ENCODE data around the gene RAPGEF4. TPM values are rescaled to one million over a fixed set of nuclear protein-coding genes. Genes with fewer than 3 reads are reported as not detected.

Gene RAPGEF4
- total RNA-seq: 0.47 and 1.5 TPM in 2 replicates
- polyA plus RNA-seq (2012): 0.58 TPM

DNA sequence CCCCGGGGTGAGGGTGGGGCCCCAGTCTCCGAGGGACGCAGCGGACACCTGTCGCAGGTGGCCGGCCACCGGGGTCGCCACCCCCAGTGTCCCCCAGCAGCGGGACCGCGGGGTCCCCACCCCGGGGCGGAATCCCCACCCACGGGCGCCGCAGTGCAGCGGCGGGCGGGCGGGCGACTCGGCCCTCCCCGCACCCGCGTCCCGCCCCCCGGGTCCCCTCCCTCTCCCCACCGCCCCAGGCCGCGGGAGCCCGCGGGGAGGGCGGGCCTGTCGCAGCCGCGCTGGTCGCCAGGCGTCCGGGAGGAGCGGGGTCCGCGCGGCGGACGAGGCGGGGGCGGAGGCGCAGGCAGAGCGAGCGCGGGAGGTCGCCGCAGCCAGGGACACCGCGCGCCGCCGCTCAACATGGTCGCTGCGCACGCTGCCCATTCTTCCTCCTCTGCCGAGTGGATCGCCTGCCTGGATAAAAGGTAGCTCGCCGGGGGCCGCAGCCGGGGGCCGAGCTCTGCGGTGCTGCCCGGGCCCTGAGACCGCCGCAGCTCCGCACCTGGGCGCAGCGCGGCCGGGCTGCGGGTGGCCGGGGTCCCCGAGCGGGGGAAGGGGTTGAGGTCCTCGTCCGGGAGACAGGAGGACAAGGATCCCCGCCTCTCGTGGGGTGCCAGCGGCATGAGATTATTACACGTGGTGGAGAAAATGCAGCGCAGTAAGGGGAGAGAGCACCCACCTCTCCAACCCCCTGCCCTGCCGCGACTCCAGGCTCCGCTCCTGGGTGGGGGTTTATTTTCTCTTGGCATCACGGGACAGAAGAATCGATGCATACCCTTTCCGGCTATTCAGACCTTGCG is at the start of gene RAPGEF4:
RAPGEF4 (plus strand) TSS at position 264 of the 842 bp plus-strand sequence; CDS start at position 403, 139 bp downstream.
- peak; percentile 6 for DNase-seq (ENCODE audit: low read depth)

DNA sequence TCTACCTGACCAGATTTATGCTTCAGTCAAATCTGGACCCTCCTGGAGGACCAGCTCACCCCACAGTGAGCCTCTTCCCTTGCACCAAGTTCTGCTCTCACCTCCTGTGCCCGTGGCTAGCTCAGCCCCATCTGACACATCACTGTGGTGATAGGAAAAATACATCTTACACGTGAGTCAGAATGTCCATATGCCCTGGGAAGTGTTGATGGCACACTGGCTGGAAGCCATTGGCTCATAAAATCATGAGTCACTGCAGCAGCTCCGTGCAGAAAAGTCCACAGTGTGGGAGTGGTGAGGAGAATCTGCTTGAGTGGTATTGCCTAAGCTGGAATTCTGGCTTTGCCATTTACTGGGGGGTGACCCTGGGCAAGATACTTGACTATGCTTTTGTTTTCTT is 42.6 kb upstream of the RAPGEF4 start:
- peak; percentile 93 for DNase-seq (ENCODE audit: low read depth)

DNA sequence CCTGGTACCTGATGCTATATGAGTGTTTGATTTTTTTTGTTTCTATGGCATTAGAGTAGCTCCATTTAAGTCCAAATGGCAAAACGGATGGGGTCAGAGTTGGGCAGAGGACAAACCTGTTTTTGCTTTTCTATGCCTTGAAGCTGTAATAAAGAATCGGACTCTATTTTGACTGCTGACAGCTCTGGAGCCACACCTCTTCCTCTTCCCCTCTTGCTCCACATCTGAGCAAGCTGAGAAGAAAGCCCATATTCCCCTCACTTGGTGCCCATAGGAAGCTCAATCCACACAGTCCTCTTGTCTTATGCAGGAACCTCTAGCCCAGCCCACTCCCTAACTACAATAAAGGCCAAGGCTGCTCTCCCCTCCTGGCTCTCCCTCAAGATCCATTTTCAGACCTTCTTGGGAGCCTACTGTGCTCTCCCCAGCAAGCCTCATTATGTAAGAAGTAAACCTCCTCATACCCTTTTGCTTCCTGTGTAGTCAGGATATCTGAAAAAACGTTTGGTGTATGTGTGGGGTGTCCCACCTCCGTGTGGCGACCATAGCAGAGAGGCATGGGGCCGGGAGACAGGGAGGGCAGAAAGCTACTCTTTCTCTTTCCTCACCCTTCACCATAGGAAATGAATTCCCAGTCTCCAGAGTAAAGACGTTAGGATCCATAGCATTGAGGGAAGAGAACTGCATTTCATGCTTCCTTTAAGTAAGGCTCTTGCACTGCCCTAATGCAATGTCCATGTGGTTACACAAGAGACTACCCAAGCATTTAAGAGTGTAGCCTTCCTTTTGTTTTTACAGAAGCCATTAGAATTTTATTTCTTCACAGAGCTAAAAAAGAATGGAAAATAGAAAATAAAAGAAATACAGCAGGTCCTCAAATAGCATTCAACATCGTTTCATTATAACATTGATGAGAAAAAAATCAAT is 41.9 kb upstream of the RAPGEF4 start:
- no peak for DNase-seq (ENCODE audit: low read depth)

DNA sequence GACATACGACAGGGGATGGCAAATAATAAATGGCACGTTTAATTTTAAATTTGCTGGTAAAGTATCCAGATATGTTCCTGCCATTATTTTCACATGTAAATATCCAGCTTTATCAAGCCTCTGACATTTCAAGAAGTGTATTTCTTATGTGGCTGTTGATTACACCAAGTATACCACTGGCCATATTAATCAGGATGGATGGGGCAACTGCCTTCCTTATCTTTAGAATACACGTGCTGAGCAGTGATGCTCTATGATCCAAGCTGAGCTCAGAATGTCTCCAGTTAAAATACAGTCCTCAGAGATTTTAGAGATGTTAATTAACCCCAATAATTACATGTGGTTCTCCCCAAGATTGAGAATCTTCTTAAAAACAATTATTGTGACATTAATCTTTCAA is 38.3 kb upstream of the RAPGEF4 start:
- no peak for DNase-seq (ENCODE audit: low read depth)

DNA sequence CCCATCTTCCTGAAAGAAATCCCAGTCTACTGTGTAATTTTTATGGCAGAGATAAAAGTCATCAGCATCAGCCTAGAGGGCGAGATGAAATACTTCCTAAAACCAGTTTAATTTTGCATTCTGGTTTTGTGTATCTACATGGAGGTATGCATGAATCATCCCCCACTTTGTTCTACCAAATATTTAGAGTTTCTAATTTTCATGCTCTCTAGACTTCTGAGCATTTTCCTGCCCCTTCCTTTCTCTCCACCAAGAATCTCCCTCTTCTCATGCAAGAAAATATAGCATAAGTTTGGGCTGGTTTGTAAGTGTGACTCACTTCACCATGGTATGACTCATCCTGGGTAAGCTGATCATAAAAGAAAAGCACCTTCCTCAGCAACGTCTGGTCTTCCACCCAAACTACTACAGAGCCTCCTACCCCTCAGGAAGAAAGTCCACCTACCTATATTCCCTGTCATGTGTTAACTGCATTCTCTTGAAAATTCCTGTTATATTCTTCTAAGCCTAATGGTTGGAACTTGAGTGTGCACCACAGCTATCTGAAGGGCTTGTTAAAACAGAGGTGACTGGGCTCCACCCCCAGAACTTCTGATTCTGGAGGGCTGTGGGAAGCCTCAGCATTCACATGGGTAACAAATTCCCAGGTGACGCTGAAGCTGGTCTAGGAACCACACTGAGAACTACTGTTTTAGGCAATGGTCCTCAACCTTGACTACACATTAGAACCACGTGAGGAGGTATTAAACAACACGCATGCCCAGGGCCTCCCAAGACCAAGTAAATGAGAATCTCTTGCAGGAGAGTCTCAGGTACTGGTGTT is 37.4 kb upstream of the RAPGEF4 start:
- no peak for DNase-seq (ENCODE audit: low read depth)

DNA sequence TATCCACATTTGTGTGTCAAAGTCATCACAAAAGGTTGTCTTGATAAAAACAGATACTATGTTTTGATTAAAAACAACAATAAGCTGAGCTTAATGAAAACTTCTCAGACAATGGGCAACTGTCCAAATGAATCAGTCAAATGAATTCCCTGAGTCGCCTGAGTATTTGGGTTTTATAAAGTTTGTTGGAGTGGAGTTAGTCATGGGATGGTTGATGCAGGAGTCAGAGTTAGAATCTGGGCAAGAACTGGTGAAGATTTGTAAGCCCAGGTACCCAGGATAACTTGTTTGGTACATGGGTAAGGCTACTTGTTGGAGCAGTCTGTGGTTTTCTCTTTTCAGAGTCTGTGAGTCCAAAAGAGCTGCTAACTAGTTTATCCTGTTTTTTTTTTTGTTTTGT is 34.4 kb upstream of the RAPGEF4 start:
- peak; percentile 52 for DNase-seq (ENCODE audit: low read depth)

DNA sequence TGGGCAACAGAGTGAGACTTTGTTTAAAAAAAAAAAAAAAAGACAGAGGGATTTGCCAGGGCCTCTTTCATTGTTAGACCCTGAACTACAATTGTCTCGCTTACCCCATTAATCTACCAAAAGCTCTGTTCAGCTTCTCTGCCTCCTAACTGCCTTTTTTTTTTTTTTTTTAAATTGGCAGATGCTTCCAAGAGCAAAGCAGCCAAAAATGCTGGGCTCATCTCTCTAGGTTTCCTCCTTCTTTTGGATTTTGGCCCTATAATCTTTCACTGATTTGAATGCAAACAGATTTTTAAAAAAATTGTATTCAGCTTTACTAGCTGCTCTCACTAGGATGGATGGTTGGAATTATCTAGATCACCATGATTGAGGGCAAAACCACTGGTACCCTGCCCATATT is 33.2 kb upstream of the RAPGEF4 start:
- no peak for DNase-seq (ENCODE audit: low read depth)

DNA sequence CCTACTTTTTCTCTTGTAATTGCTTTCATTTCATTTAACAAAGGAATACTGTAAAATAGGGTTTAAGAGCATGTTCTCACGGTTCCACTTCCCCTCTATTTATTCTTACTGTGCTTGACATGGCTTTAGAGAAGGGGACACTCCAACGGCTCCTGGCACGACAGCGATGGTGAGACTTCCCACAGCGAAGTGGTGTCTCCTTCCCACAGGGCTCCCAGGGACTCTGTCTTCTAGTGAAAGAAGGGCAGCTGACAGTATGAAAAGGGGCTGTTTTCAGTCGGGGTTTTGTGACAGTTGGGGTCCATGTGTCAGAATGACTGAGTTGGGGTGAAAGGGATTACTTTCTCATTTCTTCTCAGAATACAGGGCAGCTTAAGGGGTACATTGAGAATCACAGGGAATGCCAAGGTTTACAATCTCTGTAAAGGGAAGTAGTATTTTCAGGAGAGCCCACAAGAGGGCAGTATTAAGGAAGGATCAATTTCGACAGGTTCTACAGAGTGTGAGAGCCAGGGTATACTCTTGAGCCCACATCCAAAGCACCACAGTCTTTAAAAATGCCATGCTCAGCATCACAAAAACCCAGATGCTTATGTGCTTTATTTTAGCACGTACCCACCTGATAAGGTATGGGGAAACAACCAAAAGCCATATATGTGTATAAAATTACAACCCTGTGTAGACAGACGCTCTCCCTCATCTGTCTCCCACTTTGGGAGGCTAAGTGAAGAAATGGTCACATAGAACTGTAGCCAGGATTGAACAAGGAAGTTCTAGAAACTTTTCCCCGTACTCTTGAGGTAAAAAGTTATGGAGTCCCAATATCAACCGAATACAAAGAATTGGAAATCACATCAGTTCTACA is 31.3 kb upstream of the RAPGEF4 start:
- peak; percentile 62 for DNase-seq (ENCODE audit: low read depth)

DNA sequence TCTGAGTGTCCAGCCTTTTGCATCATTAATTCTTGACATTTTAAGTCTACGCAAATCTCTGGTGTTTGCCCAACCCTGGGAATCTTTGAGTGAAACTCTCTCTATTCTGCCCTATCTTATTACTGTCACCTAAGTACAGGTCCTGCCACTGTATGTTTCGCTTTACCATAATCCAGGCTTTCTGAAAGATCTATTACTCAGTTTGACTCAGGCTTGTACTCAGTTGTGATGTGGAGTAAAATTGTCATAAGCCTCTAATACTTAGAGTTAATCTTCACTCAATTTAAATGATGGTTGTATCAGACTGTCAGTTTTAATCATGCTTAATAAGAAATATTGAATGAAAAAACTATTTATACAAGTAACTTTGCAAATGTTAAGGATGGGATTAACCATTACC is 30.3 kb upstream of the RAPGEF4 start:
- no peak for DNase-seq (ENCODE audit: low read depth)

DNA sequence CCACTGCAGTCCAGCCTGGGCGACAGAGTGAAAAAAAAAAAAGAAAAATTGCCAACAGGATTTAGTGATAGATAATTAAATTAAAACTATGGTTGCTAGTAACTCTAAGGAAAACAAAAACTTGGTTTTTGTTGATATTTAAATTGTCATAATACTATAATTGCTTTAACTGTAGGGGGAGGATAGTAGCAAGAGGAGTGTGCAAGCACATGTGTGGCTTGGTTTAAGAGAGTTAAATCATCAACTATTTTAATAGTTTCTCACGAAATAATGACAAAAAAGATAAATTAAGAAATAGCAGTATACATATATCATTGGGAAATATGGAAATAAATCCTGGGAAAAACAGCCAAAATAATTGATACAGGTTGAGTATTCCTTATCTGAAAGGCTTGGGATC is 27.4 kb upstream of the RAPGEF4 start:
- DNase-seq (ENCODE audit: low read depth): no peak

DNA sequence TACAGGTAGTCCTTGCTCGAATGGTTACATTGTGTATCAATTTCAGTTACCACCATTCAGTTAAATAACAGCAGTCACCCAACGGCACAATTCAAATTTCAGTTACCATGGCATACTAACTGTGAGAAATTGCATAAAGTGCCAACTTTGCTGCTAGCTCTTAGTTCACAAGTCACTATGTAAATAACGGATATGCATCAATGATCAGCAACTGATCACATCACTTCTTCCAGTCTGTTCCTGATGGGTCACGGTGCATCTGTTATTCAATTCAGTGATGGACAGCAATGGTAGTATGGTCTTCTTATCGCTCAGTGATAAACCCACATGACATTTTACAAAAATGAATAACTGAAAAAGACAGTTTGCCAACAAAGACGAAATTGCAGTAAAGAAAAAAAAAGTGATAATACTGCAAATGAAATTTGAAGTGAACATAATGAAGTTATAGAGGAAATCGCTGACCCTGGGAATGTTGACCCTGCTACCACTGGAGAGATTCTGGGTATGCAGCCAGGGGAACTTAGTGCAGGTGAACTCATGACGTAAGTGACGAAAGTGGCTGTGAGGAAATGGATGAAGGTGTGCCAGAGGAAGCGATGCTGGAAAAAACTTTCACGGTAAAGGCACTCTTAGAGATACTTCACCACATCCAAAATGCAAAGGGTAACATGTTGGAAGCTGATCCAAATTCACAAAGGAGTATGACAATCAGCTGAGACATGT is 25.9 kb upstream of the RAPGEF4 start:
- no peak for DNase-seq (ENCODE audit: low read depth)

DNA sequence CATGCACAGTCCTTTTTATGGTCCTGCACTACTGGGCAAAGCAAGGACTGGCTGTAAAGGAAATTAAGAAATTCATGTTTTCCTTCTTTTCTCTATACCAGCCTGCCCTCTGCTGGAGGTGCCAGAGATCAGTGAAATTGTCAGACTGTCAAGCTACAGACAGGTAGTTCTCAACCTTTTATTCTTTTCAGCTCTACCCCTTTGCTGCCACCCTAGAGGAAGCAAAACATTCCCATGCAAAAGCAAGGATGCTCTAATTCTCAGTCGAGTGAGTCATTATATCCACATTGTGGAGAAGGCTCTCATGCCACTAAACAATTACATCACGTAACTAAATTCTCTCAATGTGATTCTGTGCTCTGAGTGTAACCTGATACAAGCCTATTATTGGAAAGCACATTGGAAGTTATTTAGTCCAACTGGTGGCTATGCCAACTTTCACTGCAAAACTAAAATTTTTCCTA is 25.0 kb upstream of the RAPGEF4 start:
- DNase-seq (ENCODE audit: low read depth): peak; percentile 92

DNA sequence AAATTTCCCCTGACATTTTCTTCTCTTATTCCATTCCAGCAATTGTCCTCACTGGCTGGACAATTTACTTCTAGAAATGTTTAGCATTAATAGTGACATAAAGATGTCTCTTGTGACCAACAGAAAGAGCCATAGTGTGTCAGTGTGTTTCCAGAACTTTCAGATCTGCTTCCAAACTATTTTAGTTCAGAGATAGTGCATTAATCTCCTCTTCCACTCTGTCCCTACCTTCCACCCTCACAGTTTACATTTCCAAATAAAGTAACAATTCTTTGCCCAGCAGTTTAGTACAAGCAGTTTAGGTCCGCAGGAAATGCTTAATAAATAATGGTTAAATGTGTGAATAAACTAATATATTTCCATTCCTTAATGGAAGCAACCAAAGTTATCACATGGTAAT is 24.5 kb upstream of the RAPGEF4 start:
- no peak for DNase-seq (ENCODE audit: low read depth)

DNA sequence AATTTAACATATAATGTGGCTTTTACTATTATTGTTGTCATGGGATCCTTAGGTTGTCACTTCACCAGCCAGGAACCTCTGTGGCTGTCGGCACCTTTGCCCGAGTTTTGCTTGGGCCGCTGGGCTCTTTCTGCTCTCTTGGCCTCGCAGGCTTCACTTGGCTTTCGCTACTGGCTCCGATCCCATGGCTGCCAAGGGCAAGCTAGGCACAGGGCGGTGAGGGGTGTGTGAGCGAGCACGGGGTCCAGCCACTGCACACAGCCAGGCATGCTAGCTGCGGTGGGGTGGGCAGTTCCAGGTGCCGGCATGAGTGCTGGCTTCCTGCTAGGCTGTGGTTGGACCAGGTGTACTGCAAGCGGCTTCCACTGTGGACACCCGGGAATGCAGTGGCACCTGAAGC is 23.4 kb upstream of the RAPGEF4 start:
- DNase-seq (ENCODE audit: low read depth): no peak

DNA sequence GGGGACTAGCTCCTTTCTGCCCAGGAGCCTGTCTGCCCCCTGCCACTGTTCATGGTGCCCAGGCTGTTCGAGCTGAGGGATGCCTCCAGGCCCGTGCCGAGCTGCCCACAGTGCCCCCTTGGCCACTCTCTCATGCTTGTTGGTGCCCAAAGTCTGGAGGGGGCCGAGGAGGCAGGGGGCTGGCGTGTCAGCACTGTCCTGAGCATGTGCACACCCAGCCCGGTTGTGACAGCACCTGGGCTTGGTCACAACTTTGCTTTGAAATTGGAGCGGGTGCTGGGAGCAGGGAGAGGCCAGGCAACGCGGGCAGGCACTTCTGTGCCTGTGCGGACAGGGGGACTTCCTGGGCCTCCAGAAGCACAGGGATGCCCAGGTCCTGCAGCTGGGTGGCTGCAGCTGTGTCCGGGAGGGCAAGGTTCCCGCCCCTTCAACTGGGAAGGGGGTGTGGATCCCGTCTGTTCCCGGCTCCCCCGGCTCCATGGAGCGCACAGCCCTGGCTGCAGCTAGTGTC is 22.2 kb upstream of the RAPGEF4 start:
- no peak for DNase-seq (ENCODE audit: low read depth)

DNA sequence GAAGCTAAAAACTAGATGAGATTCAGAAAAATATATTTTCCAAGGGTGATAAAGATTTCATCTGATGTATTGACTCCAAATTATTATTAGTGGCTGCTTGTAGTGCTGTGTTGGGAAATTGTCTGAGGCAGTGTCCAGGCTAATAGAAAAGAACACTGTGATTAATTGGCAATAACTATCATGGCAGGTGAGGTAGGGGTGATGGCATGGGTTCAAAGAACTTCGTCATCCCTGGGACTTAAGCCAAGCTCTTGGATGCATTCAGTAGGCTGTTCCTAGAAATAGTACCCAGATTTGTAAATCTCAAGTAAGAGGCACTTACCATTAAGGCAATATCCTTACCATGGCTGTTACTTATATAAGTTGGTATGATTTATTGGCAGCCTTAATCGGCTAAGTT is 13.2 kb upstream of the RAPGEF4 start:
- DNase-seq (ENCODE audit: low read depth): no peak

DNA sequence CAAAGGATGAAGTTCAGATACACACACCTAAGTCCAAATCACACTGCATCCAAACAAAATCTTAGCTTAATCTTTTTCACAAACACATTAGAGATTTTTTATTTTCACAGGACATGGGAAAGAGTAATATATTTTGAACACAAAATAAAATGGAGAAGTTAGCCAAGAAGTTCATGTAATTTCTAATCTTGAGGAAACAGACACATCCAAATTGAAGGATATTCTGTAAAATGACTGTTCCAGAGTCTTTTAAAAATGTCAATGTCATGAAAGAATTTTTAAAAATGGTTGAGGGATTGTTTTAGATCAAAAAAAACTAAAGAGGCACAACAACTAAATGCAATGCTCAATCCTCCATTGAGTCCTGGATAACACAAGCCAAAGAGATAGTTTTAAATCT is 12.4 kb upstream of the RAPGEF4 start:
- no peak for DNase-seq (ENCODE audit: low read depth)

DNA sequence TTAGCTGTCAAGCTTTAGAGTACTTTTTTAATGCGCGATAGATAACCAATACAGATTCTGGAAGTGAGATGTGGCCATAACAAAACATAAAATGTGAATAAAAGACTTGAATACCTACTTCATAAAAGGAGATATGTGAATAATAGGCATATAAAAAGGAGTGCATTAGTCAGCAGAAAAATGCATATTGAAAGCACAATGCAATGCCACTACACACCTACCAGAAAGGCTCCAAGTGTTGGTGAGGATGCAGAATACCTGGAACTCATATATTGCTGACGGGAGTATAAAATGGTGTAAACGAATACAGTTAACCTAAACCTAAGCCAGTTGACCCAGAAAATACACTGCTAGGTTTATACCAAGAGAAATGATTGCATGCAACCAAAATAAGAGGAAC is 10.9 kb upstream of the RAPGEF4 start:
- DNase-seq (ENCODE audit: low read depth): no peak

DNA sequence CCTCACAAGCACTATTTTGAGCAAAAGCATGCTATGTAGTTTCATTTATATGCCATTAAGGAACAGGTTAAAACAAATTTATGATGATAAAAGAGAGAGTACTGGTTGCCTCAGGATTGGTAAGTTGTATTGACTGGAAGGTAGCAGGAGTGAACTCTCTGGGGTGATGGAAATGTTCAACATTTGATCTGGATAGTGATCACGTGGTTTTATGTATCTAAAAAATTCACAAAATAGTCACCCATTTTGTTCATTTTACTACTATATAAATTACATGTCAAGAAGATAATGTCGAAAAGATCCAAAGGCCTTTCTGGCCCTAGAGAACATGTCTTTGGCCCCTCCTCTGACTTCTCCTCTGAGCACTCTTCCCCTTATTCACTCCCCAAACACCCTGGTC is 10.4 kb upstream of the RAPGEF4 start:
- DNase-seq (ENCODE audit: low read depth): no peak

Measured in myocyte (in vitro differentiated cells).